ENCODE results near the gene MBD3L5. TPM values are rescaled to one million over a fixed set of nuclear protein-coding genes. Genes with fewer than 3 reads are reported as not detected.

Gene MBD3L5
- polyA plus RNA-seq, 3 donors: not detected

Other genes with a start within 250 kb of the MBD3L5 start
- gene ADGRE1, start 143.0 kb upstream of the MBD3L5 start, polyA plus RNA-seq (ENCODE audit: insufficient read length in 3 of 3): under 1 TPM; 0.04 to 0.31 (median 0.14) TPM
- not detected for gene MBD3L2B, start 9.1 kb upstream of the MBD3L5 start, polyA plus RNA-seq (ENCODE audit: insufficient read length in 3 of 3)
- gene MBD3L4, start 9.6 kb downstream of the MBD3L5 start, polyA plus RNA-seq (ENCODE audit: insufficient read length in 3 of 3): not detected
- not detected for gene MBD3L2, start 18.7 kb downstream of the MBD3L5 start, polyA plus RNA-seq (ENCODE audit: insufficient read length in 3 of 3)
- not detected for gene MBD3L3, start 28.1 kb downstream of the MBD3L5 start, polyA plus RNA-seq (ENCODE audit: insufficient read length in 3 of 3)
- gene ZNF557, start 39.1 kb downstream of the MBD3L5 start, polyA plus RNA-seq (ENCODE audit: insufficient read length in 3 of 3): 1 to 10 TPM; 8.2 to 8.5 (median 8.5) TPM

All from right renal cortex interstitium (tissue), 3 donors.